OCI-LY1 (cell line): ENCODE results near the gene BTBD16.

Experiments
- H2AFZ ChIP-seq: fragments of 200-600 bp; sonication (generic), shearing (Covaris generic); 2 replicates; pipeline ENCODE4 v1.6.0; 2014; ENCODE audit warnings: antibody characterized with exemption, mild to moderate bottlenecking, low read length
- H3F3A ChIP-seq: fragments of 200-600 bp; sonication (generic), shearing (Covaris generic); 2 replicates; pipeline ENCODE4 v1.6.0; 2014; ENCODE audit warnings: mild to moderate bottlenecking, antibody characterized with exemption, low read length, moderate library complexity; ENCODE audit not compliant: insufficient read depth
- H3K27ac ChIP-seq: fragments of 200-600 bp; sonication (generic); 2 replicates; pipeline ENCODE4 v1.5.1; 2014; ENCODE audit warnings: low read length, mixed run types, mild to moderate bottlenecking, low read depth; ENCODE audit not compliant: poor library complexity, severe bottlenecking
- H3K27me3 ChIP-seq: fragments of 200-600 bp; sonication (generic); 2 replicates; pipeline ENCODE4 v1.6.0; 2014; ENCODE audit warnings: antibody characterized with exemption, mild to moderate bottlenecking, low read length, moderate library complexity; ENCODE audit not compliant: insufficient read depth
- H3K36me3 ChIP-seq: fragments of 200-600 bp; sonication (generic); 2 replicates; pipeline ENCODE4 v1.6.1; 2014; ENCODE audit warnings: mild to moderate bottlenecking, antibody characterized with exemption, low read length, moderate library complexity, mixed read lengths; ENCODE audit not compliant: insufficient read depth
- H3K4me1 ChIP-seq: fragments of 200-600 bp; sonication (generic); 2 replicates; pipeline ENCODE4 v1.5.1; 2014; ENCODE audit warnings: mild to moderate bottlenecking, low read length, moderate library complexity; ENCODE audit not compliant: insufficient read depth, severe bottlenecking
- H3K4me2 ChIP-seq: fragments of 200-600 bp; sonication (generic), shearing (Covaris generic); 2 replicates; pipeline ENCODE4 v1.6.1; 2014; ENCODE audit warnings: low read length
- H3K4me3 ChIP-seq: fragments of 200-600 bp; sonication (generic); 2 replicates; pipeline ENCODE4 v1.5.1; 2014; ENCODE audit warnings: low read length, low read depth, mild to moderate bottlenecking, mixed read lengths; ENCODE audit not compliant: poor library complexity, severe bottlenecking
- H3K79me2 ChIP-seq: fragments of 200-600 bp; shearing (Covaris generic); 2 replicates; pipeline ENCODE4 v1.6.1; 2016; ENCODE audit warnings: mixed run types, low read length, mixed read lengths; ENCODE audit not compliant: insufficient read depth
- H3K9ac ChIP-seq: fragments of 200-600 bp; sonication (generic), shearing (Covaris generic); 2 replicates; pipeline ENCODE4 v1.6.1; 2014; ENCODE audit warnings: mild to moderate bottlenecking, low read length, mixed read lengths
- H3K9me2 ChIP-seq: fragments of 200-600 bp; sonication (generic), shearing (Covaris generic); 2 replicates; pipeline ENCODE4 v1.6.1; 2014; ENCODE audit warnings: low read depth, mild to moderate bottlenecking, low read length, mixed read lengths
- H3K9me3 ChIP-seq: fragments of 200-600 bp; shearing (Covaris generic); 2 replicates; pipeline ENCODE4 v1.6.1; 2014; ENCODE audit warnings: low read length, mixed read lengths
- H4K20me1 ChIP-seq: fragments of 200-600 bp; sonication (generic), shearing (Covaris generic); 2 replicates; pipeline ENCODE4 v1.6.0; 2016; ENCODE audit warnings: mild to moderate bottlenecking, low read length; ENCODE audit not compliant: insufficient read depth
- EZH2 ChIP-seq: fragments of 200-600 bp; sonication (generic), shearing (Covaris generic); IDR thresholded peaks from 2 replicates; pipeline ENCODE4 v1.8.0; 2017; ENCODE audit warnings: borderline replicate concordance, mixed run types, mild to moderate bottlenecking, antibody characterized with exemption, low read length, moderate library complexity, mixed read lengths
- TF ChIP-seq, protein P1 (sequence below): fragments of 200-600 bp; sonication (generic), shearing (Covaris generic); IDR thresholded peaks from 2 replicates; pipeline ENCODE4 v1.5.1; 2017; ENCODE audit warnings: mild to moderate bottlenecking, antibody characterized with exemption, low read length, moderate library complexity, mixed read lengths

The BTBD16 gene

DNA sequence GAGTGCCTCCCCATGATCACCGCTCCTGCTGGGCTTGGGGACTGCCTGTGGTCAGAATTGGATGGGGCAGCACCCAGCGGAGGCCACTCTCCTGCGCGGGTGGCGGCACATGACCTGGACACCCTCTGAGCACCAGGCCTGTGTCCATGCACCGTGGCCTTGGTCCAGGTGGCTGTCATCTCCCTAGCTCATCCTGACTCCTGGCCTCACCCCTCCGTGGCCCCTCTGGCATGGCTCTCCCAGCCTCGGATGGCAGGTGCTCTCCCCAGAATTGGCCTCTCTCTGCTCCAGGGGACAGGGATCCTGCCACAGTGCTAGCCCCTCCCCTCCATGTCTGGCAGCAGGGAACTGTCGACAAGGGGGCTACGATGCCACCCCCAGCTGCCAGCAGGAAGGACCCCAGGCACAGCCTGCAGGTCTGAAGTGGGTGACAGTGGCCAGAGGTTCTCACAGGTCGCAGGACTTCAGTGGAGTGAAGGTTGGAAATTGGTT, 37.2 kb upstream of the BTBD16 start:
- no peak overlapping the region for H3K4me3 ChIP-seq
- no peak overlapping the region for H3K9ac ChIP-seq
- H3K9me3 ChIP-seq, result no peaks in the 10 kb centered on the region
- no peaks in the 10 kb centered on the region for H3K27me3 ChIP-seq
- TF ChIP-seq, protein P1, sequence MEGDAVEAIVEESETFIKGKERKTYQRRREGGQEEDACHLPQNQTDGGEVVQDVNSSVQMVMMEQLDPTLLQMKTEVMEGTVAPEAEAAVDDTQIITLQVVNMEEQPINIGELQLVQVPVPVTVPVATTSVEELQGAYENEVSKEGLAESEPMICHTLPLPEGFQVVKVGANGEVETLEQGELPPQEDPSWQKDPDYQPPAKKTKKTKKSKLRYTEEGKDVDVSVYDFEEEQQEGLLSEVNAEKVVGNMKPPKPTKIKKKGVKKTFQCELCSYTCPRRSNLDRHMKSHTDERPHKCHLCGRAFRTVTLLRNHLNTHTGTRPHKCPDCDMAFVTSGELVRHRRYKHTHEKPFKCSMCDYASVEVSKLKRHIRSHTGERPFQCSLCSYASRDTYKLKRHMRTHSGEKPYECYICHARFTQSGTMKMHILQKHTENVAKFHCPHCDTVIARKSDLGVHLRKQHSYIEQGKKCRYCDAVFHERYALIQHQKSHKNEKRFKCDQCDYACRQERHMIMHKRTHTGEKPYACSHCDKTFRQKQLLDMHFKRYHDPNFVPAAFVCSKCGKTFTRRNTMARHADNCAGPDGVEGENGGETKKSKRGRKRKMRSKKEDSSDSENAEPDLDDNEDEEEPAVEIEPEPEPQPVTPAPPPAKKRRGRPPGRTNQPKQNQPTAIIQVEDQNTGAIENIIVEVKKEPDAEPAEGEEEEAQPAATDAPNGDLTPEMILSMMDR, result no peak
- no peak for TF ChIP-seq EZH2
- H3K27ac ChIP-seq, result no peak overlapping the region
- no peaks in the 10 kb centered on the region for H3K4me1 ChIP-seq
- no peak overlapping the region for H3K4me2 ChIP-seq
- H3K9me2 ChIP-seq, result no peaks in the 10 kb centered on the region
- no peaks in the 10 kb centered on the region for H3F3A ChIP-seq
- H3K79me2 ChIP-seq, result no peaks in the 10 kb centered on the region
- H3K36me3 ChIP-seq, result no peaks in the 10 kb centered on the region
- no peaks in the 10 kb centered on the region for H4K20me1 ChIP-seq
- no peak overlapping the region for H2AFZ ChIP-seq

DNA sequence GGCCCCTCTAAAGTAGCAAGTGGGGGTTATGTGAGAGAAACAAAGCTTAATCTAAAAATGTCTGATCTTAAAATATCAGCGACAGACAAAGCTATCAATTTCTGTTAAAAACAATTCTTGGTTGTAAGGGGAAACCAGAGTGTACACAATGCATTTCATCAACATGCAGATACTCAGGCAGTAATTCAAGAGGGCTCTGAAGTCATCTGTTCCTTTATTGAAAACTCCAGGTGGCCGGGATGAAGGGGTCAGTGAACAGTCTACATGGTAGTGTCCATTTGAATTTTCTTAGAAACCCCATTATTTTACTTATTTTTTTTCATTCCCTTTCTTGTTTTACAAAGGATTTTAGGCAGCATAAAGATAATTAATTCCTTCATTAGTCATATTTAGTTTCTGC, 36.7 kb upstream of the BTBD16 start:
- H3K4me2 ChIP-seq, result no peak overlapping the region
- no peaks in the 10 kb centered on the region for H3K27me3 ChIP-seq
- no peak overlapping the region for H3K4me3 ChIP-seq
- no peak overlapping the region for H3K9ac ChIP-seq
- TF ChIP-seq, protein P1, result no peak
- no peak for TF ChIP-seq EZH2
- no peak overlapping the region for H3K27ac ChIP-seq
- H3F3A ChIP-seq, result no peaks in the 10 kb centered on the region
- no peaks in the 10 kb centered on the region for H3K36me3 ChIP-seq
- H3K79me2 ChIP-seq, result no peaks in the 10 kb centered on the region
- no peaks in the 10 kb centered on the region for H3K4me1 ChIP-seq
- no peak overlapping the region for H2AFZ ChIP-seq
- H4K20me1 ChIP-seq, result no peaks in the 10 kb centered on the region
- no peaks in the 10 kb centered on the region for H3K9me3 ChIP-seq
- no peaks in the 10 kb centered on the region for H3K9me2 ChIP-seq

DNA sequence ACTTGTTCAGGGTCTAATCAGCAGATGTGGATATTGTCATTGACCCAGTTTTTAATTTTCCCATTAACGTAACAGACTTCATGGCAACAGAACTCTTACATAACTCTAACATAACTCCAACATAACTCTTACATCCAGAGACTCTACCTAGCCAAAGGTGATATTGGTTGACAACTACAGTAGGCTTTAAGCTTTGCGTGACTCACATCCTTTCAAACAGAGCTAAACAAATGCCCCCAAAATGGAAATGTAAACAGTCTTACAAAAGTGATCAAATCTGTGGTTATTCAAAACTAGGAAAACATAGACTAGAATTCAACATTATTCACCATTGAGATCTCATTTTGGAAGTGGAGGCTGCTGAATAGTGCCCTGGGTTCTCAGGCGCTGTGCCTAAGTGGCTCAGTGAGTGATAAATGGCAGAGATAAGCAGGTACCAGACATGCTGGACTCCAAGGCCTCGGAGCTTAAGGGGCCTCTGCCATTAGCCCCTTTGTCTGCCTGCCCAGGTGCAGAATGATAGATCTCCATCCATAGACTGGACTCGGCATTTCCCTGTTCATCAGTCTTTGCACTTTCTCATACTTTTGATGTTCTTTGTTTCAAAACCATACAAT, 34.3 kb upstream of the BTBD16 start:
- Histone ChIP-seq H4K20me1 (no peaks in the 10 kb centered on the region), H3K4me1 (no peaks in the 10 kb centered on the region), H2AFZ (no peak overlapping the region), H3K79me2 (no peaks in the 10 kb centered on the region), H3K9me2 (no peaks in the 10 kb centered on the region), H3K36me3 (no peaks in the 10 kb centered on the region), H3K27ac (no peak overlapping the region), H3K4me3 (no peak overlapping the region), H3K4me2 (no peak overlapping the region), H3K27me3 (no peaks in the 10 kb centered on the region), H3F3A (no peaks in the 10 kb centered on the region), H3K9ac (no peak overlapping the region), H3K9me3 (no peaks in the 10 kb centered on the region)
- TF ChIP-seq, protein P1, result no peak
- TF ChIP-seq EZH2, result no peak
